HG03378 (cell line): ENCODE results near the gene FYN.
"Not testable (repeated sequence)": the region's sequence is repeated elsewhere in the genome, so short reads cannot be mapped to it uniquely, and the experiment has no call there.

ENCODE experiments used
- ATAC-seq: cut with Tn5 transposase; IDR thresholded peaks from one replicate; pipeline ENCODE4 v1.9.1; 2021; ENCODE audit warnings: mild to moderate bottlenecking, moderate library complexity; ENCODE audit not compliant: unreplicated experiment

The FYN gene

GRCh38 chr6:111835398-111835797 lies 37.9 kb downstream of the FYN start:
- ATAC-seq = not testable (repeated sequence)

GRCh38 chr6:111834356-111834755 lies 38.9 kb downstream of the FYN start:
- ATAC-seq = no peak

- ATAC-seq = peak; percentile 60
Observed at GRCh38 chr6:111832833-111833418, 40.3 kb downstream of the FYN start.

- no peak for ATAC-seq
Observed at GRCh38 chr6:111831408-111831807, 41.8 kb downstream of the FYN start.

- ATAC-seq = no peak
Observed at GRCh38 chr6:111829998-111830397, 43.3 kb downstream of the FYN start.

GRCh38 chr6:111829581-111829980 lies 43.7 kb downstream of the FYN start:
- ATAC-seq = no peak

GRCh38 chr6:111828809-111829208 lies 44.4 kb downstream of the FYN start:
- ATAC-seq = no peak

- ATAC-seq = no peak
Observed at GRCh38 chr6:111825439-111826086, 47.7 kb downstream of the FYN start.

- peak; percentile 76 for ATAC-seq
Observed at GRCh38 chr6:111824608-111825337, 48.5 kb downstream of the FYN start.

GRCh38 chr6:111823831-111824607 lies 49.2 kb downstream of the FYN start:
- peak; percentile 45 for ATAC-seq

- no peak for ATAC-seq
Observed at GRCh38 chr6:111823012-111823411, 50.2 kb downstream of the FYN start.

- ATAC-seq = no peak
Observed at GRCh38 chr6:111819458-111819857, 53.8 kb downstream of the FYN start.

GRCh38 chr6:111818539-111819226 lies 54.6 kb downstream of the FYN start:
- no peak for ATAC-seq

- no peak for ATAC-seq
Observed at GRCh38 chr6:111817451-111818120, 55.7 kb downstream of the FYN start.

- ATAC-seq = no peak
Observed at GRCh38 chr6:111813677-111814310, 59.5 kb downstream of the FYN start.

- no peak for ATAC-seq
Observed at GRCh38 chr6:111813237-111813636, 60.0 kb downstream of the FYN start.

GRCh38 chr6:111812060-111813038 lies 60.9 kb downstream of the FYN start:
- ATAC-seq = no peak

GRCh38 chr6:111810294-111811131 lies 62.7 kb downstream of the FYN start:
- no peak for ATAC-seq
